HUES48 (cell line): ENCODE measurements around the gene MED13.

ENCODE experiments used
- H3K27ac ChIP-seq: one replicate; pipeline ENCODE4 v1.7.0; 2013; ENCODE audit warnings: low read depth, low read length, inconsistent platforms
- H3K27me3 ChIP-seq: 2 replicates; pipeline ENCODE4 v1.6.1; 2013; ENCODE audit warnings: mild to moderate bottlenecking, low read length; ENCODE audit not compliant: control insufficient read depth, insufficient read depth
- H3K36me3 ChIP-seq: 2 replicates; pipeline ENCODE4 v1.6.1; 2013; ENCODE audit warnings: low read length; ENCODE audit not compliant: control insufficient read depth, insufficient read depth
- H3K4me1 ChIP-seq: 2 replicates; pipeline ENCODE4 v1.6.1; 2013; ENCODE audit warnings: mild to moderate bottlenecking, low read length; ENCODE audit not compliant: control insufficient read depth, insufficient read depth
- H3K4me3 ChIP-seq: 2 replicates; pipeline ENCODE4 v1.5.1; 2013; ENCODE audit warnings: mild to moderate bottlenecking, low read depth, low read length
- H3K9ac ChIP-seq: 2 replicates; pipeline ENCODE4 v1.6.1; 2013; ENCODE audit warnings: mild to moderate bottlenecking, low read depth, low read length, moderate library complexity
- H3K9me3 ChIP-seq: 2 replicates; pipeline ENCODE4 v1.6.1; 2013; ENCODE audit warnings: low read length; ENCODE audit not compliant: control insufficient read depth, insufficient read depth

MED13 gene

DNA sequence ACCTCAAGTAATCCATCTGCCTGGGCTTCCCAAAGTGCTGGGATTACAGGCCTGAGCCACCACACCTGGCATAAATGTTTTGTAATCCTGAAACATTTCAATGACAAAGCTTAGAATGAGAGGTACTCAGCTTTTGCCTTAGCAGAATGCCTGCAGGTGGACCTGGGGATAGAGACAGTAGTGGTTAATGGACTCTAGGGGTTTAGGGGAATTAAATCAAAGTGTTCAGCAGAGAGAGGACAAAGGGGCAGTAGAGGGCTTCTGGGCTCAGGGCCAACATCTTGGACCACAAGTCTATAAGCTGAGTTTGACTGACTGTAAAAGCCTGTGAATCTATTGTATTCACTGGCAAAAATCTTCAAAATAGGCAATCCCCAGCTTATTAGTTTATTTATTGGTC, 36.0 kb upstream of the MED13 start:
- no peaks in the 10 kb centered on the region for H3K36me3 ChIP-seq
- no peaks in the 10 kb centered on the region for H3K4me1 ChIP-seq
- H3K9ac ChIP-seq, result no peak overlapping the region
- no peak overlapping the region for H3K27ac ChIP-seq
- H3K27me3 ChIP-seq, result no peaks in the 10 kb centered on the region
- H3K4me3 ChIP-seq, result no peak overlapping the region
- H3K9me3 ChIP-seq, result no peaks in the 10 kb centered on the region

DNA sequence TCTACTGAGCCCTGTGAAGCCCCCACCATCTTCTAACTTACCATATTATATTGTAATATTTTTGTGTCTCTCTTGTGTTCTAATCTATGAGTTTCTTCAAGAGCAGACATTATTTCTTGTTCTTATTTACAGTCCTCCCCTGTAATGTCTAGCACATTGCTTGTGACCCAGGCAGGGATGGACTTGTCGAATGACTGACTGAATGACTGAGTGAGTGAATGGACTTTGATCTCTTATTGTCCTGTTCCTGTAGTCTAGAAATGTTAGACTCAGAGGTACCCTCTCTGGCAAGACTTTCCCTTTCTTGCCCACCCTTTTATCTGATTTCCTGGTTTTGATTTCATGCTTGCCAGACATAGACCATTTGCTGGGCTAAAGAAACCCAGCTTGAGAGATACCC, 35.0 kb upstream of the MED13 start:
- no peak overlapping the region for H3K27ac ChIP-seq
- H3K9me3 ChIP-seq, result no peaks in the 10 kb centered on the region
- H3K9ac ChIP-seq, result no peak overlapping the region
- H3K27me3 ChIP-seq, result no peaks in the 10 kb centered on the region
- no peak overlapping the region for H3K4me3 ChIP-seq
- no peaks in the 10 kb centered on the region for H3K4me1 ChIP-seq
- H3K36me3 ChIP-seq, result no peaks in the 10 kb centered on the region

DNA sequence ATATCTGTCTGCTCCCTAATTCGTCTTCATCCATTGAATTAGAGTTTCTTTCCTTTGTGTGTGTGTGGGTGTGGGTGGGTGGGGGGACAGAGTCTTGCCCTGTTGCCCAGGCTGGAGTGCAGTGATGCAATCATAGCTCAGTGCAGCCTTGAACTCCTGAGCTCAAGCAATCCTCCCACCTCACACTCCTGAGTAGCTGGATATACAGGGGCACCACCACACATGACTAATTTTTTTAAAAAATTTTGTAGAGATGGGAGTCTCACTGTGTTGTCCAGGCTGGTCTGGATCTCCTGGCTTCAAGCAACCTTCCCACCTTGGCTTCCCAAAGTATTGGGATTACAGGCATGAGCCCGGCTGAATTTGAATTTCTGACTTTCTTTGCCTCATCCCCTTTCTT, 34.5 kb upstream of the MED13 start:
- no peak overlapping the region for H3K4me3 ChIP-seq
- no peaks in the 10 kb centered on the region for H3K36me3 ChIP-seq
- no peaks in the 10 kb centered on the region for H3K4me1 ChIP-seq
- no peak overlapping the region for H3K9ac ChIP-seq
- no peak overlapping the region for H3K27ac ChIP-seq
- H3K27me3 ChIP-seq, result no peaks in the 10 kb centered on the region
- H3K9me3 ChIP-seq, result no peaks in the 10 kb centered on the region

DNA sequence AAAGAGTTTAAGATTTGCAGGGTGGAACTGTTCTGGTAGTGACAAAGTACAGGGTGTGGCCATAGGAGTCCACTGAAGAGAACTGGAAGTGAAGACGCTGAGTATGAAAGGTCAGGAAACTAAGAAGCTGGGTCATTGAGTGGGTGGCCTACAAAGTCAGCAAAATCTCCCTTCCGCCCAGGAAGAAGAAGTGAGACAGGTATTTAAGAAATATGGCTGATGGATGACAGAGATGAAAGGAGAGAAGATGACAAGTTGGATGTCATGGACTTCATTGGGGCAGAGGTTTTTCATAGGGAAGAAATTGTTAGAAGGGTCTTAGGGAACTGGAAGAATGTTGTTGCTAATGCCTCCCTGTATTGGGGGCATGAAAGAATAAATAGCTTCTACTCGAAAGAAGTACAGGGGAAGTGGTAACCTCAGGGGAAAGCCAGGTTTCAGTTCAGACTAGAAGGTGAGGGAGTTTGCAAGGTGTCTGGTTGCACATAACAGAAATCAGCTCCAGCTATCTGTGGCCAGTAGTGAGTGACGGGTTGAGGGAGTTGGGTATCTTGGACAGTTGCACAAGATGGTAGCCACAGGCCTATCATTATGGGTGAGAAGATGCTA, 33.6 kb upstream of the MED13 start:
- Histone ChIP-seq H3K36me3 (no peaks in the 10 kb centered on the region), H3K9ac (no peak overlapping the region), H3K27me3 (no peaks in the 10 kb centered on the region), H3K4me3 (no peak overlapping the region), H3K4me1 (no peaks in the 10 kb centered on the region), H3K27ac (no peak overlapping the region), H3K9me3 (no peaks in the 10 kb centered on the region)

DNA sequence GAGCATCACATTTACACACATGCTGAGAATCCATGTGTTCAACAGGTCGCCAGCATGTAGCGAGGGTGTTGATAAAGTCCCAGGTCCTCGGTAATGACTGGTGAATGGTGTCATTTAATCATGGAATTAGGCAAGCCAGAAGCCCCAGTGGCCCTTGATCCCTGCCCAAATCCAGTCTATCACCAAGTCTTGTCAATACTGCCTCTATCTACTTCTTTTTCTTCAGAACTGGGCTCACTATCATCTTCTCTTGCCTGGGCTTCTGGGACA, 31.3 kb upstream of the MED13 start:
- no peak overlapping the region for H3K27ac ChIP-seq
- H3K4me1 ChIP-seq, result no peaks in the 10 kb centered on the region

DNA sequence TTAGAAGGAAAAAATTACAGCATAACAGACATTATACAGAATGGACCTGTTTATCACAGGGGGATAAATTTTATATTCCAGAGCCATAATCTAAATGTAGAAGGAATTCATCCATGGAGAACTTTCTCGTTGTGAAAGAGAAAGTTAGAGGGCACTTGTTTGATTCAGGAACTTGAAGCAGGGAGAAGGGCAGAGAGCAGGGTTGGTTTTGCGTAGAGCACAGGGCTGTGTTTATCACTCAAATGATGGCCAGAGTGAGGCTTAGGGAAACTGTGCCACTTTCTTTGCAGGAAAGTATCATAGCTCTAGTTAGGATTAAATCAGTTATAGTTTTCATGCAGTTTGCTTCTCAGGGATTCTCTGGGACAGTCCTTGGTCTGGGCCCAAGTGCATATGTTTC, 29.1 kb upstream of the MED13 start:
- Histone ChIP-seq H3K9me3 (no peaks in the 10 kb centered on the region), H3K9ac (no peak overlapping the region), H3K27me3 (no peaks in the 10 kb centered on the region), H3K36me3 (no peaks in the 10 kb centered on the region), H3K4me1 (no peaks in the 10 kb centered on the region), H3K4me3 (no peak overlapping the region), H3K27ac (no peak overlapping the region)

More for the DNA sequence above, 31.3 kb upstream of the MED13 start:
- H3K9ac ChIP-seq, result no peak overlapping the region
- H3K27me3 ChIP-seq, result no peaks in the 10 kb centered on the region
- H3K36me3 ChIP-seq, result no peaks in the 10 kb centered on the region
- H3K9me3 ChIP-seq, result no peaks in the 10 kb centered on the region
- H3K4me3 ChIP-seq, result no peak overlapping the region

DNA sequence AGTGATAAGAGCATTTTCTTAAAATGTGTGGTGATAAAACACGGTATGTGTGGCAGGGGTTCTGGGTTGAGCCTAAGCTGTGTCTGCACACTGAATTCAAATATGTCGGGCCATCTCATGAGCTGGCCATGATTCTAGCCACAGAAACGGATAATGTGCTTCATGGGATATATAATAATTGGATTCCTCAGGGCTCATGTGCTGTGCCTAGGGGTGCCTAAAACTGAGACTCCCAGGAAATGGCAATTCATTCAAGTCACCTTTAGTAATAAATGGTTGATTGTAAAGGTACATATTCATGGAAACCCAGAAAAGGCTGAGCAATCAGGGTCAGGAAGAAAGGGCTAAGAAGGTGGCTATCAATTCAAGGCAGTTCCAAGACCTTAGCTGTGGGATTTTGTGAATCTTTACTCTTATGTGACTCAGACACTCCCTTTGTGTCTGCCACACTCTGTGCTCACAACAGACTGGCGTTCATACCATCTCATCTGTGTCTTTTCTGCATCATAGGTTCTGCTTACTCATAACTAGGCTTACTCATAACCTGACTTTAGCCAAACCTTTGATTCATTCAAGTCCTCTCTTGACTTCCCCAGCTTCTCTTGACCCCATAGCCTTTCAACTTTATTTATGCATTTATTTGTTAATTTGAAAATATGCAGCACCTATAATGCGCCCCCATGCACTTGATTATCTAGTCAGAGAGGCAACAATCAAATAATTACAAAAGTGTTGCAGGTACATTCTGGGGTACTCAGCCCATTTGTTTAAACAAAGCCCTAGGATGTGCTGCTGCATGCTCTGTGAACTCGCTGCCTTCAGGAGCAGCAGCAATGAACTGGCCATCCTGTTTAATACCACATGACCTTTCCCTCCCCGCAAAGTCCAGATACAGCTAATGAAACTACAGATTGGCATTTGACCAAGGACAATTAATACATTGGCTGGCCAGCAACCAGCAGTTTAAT, 28.4 kb upstream of the MED13 start:
- no peaks in the 10 kb centered on the region for H3K9me3 ChIP-seq
- H3K27ac ChIP-seq, result no peak overlapping the region
- no peaks in the 10 kb centered on the region for H3K4me1 ChIP-seq
- no peak overlapping the region for H3K9ac ChIP-seq
- H3K36me3 ChIP-seq, result no peaks in the 10 kb centered on the region
- H3K27me3 ChIP-seq, result no peaks in the 10 kb centered on the region
- no peak overlapping the region for H3K4me3 ChIP-seq

DNA sequence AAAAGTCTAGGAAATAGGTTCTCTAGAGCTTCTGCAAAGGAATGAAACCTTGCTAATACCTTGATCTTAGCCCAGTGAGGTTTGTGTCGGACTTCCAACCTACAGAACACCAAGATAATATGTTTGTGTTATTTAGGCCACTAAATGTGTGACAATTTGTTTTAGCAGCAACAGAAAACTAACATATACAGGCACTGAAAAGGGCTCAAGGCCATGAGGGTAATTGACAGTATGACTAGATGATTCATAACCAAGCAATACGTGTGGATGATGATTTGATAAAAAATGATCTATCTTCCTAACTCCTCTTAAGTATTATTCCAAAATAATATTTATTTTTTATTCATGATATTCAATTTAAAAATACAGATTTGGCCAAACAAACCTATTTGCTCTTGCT, 27.7 kb upstream of the MED13 start:
- Histone ChIP-seq H3K36me3 (no peaks in the 10 kb centered on the region), H3K4me3 (no peak overlapping the region), H3K4me1 (no peaks in the 10 kb centered on the region), H3K9ac (no peak overlapping the region), H3K27me3 (no peaks in the 10 kb centered on the region), H3K27ac (no peak overlapping the region), H3K9me3 (no peaks in the 10 kb centered on the region)

DNA sequence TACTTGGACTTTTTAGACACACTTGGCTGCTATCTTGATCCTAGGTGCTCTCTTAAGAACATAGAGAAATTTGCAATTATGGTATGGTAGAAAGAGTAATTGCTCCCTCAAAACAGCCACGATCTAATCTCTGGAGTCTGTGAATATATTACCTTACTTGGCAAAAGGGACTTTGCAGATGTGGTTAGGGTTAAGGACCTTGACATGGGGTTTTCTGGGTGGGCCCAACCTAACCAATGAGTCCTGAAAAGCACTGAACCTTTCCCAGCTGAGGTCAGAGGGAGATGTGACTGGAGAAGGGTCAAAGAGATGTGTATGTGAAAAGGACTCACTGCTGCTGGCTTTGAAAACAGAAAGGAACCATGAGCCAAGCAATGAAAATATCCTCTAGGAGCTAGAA, 26.7 kb upstream of the MED13 start:
- Histone ChIP-seq H3K4me3 (no peak overlapping the region), H3K27me3 (no peaks in the 10 kb centered on the region), H3K9me3 (no peaks in the 10 kb centered on the region), H3K4me1 (no peaks in the 10 kb centered on the region), H3K9ac (no peak overlapping the region), H3K27ac (no peak overlapping the region), H3K36me3 (no peaks in the 10 kb centered on the region)

DNA sequence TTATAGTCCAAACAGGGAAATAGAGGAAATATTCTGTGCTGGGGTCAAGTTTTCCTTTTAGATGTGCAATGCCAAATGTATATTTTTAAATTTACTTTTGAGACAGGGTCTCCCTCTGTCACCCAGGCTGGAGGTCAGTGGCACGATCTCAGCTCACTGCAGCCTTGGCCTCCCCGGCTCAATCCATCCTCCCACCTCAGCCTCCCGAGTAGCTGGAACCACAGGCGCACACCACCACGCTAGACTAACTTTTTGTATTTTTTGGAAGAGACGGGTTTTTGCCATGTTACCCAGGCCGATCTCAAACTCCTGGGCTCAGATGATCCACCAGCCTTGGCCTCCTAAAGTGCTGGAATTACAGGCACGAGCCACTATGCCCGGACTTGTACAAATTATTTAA, 25.8 kb upstream of the MED13 start:
- Histone ChIP-seq H3K27me3 (no peaks in the 10 kb centered on the region), H3K4me3 (no peak overlapping the region), H3K9me3 (no peaks in the 10 kb centered on the region), H3K36me3 (no peaks in the 10 kb centered on the region), H3K27ac (no peak overlapping the region), H3K4me1 (no peaks in the 10 kb centered on the region), H3K9ac (no peak overlapping the region)

DNA sequence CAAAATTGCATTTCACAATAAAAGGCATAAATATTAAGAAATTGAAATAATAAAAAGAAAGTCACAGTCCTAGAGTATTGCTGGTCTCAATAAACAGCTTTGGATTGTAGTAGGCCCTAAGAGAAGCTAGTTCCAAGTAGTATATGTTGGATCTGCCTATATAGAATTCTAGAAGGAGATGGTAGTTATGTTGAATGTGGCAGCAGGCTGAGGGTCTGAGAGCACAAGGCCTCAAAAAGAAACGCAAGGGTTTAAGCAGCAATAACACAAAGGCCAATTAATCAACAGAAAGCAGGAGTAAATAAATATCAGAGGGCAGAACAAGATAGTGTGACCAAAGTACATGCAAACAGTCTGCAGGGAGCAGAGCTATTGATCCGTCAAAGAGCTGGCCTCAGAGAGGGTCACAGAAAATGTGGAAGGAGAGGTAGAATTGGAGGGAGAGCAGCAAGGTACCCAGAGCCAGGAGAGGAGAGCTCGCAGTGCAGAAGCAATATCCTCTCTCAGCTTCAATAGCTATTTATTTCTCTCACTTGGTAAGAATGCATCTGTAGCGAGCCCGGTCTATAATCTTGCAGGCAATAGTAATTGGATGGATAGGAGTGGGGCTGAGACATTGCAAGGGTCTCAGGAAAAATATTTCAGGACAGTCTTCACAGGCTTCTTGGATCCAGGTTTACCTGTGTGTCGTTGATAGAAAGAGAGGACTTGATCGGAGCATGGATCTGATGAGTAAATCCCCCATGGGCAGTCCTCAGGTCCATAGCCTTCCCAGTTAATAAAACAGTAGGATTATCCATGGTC, 25.1 kb upstream of the MED13 start:
- Histone ChIP-seq H3K27ac (no peak overlapping the region), H3K9ac (no peak overlapping the region)

More for the DNA sequence above, 25.1 kb upstream of the MED13 start:
- Histone ChIP-seq H3K4me3 (no peak overlapping the region), H3K9me3 (no peaks in the 10 kb centered on the region), H3K4me1 (no peaks in the 10 kb centered on the region), H3K27me3 (no peaks in the 10 kb centered on the region), H3K36me3 (no peaks in the 10 kb centered on the region)
